PC-3 (cell line): ENCODE measurements around the gene RIN1.

ENCODE experiments used
- EZH2 ChIP-seq: fragments of 300-600 bp; sonication (generic); IDR thresholded peaks from one replicate; pipeline ENCODE4 v1.6.1; 2017; ENCODE audit warnings: antibody characterized with exemption, mild to moderate bottlenecking, low read length; ENCODE audit not compliant: unreplicated experiment
- TF ChIP-seq, protein P1 (sequence below): fragments of 300-600 bp; sonication (generic); conservative IDR thresholded peaks from 2 replicates; pipeline ENCODE4 v1.5.1; 2017; ENCODE audit warnings: antibody characterized with exemption, low read depth, mild to moderate bottlenecking, low read length

GRCh38 chr11:66340596-66341501 is 4.6 kb upstream of the RIN1 start:
- no peak for TF ChIP-seq EZH2
- TF ChIP-seq, protein P1, sequence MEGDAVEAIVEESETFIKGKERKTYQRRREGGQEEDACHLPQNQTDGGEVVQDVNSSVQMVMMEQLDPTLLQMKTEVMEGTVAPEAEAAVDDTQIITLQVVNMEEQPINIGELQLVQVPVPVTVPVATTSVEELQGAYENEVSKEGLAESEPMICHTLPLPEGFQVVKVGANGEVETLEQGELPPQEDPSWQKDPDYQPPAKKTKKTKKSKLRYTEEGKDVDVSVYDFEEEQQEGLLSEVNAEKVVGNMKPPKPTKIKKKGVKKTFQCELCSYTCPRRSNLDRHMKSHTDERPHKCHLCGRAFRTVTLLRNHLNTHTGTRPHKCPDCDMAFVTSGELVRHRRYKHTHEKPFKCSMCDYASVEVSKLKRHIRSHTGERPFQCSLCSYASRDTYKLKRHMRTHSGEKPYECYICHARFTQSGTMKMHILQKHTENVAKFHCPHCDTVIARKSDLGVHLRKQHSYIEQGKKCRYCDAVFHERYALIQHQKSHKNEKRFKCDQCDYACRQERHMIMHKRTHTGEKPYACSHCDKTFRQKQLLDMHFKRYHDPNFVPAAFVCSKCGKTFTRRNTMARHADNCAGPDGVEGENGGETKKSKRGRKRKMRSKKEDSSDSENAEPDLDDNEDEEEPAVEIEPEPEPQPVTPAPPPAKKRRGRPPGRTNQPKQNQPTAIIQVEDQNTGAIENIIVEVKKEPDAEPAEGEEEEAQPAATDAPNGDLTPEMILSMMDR: no peak
